RWPE1 (cell line): Measurements from ENCODE around the gene CD59.
"Not testable (repeated sequence)": the region's sequence is repeated elsewhere in the genome, so short reads cannot be mapped to it uniquely, and the experiment has no call there.

Source experiments
- CTCF ChIA-PET: fragments of 350-600 bp; sonication (Branson Sonifier 250); formaldehyde crosslinking; extraction: SDS; loops from one replicate; lab custom pipeline; 2021; lab: Yijun Ruan, JAX
- POLR2A ChIA-PET: fragments of 400-600 bp; formaldehyde crosslinking; extraction: SDS; loops from one replicate; lab custom pipeline; 2020; ENCODE audit warnings: antibody characterized with exemption; ENCODE audit not compliant: low non-redundant PET; lab: Yijun Ruan, JAX
- DNase-seq: peaks from one replicate; pipeline ENCODE4 v3.0.0; 2012; ENCODE audit warnings: low spot score
- H3K27ac ChIP-seq: fragments of 450-650 bp; 2 replicates; pipeline ENCODE4 v1.5.1; 2017
- TF ChIP-seq, protein P1 (sequence below): fragments of 450-650 bp; conservative IDR thresholded peaks from 2 replicates; pipeline ENCODE4 v1.5.1; 2017; ENCODE audit warnings: low read depth, mild to moderate bottlenecking

CD59 gene

DNA sequence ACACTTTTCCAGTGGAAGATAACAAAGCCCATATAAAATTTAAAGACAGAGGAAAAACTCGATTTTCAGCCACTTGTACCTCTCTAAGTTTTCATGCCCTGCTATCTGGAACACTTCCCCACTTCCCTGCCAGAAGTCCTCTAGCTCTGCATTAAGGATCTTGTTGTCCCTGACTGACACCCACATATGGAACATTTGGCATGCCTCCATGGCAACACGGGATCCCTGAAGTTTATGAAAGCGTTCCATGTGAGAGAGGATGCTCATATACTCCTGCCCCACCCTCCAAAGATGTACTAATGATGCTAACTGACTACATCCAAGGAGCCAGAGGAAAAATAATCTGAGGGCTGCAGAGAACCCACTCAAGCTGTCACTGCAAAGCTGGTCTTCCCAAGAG lies 26.8 kb downstream of the CD59 start:
- ChIA-PET POLR2A (no interaction called here), CTCF (interaction anchor here (0.7 kb wide), 1 partner anchor 15 kb away, joined by 3 read pairs; no protein-coding TSS in a partner anchor)
- no peak for DNase-seq
- TF ChIP-seq, protein P1, sequence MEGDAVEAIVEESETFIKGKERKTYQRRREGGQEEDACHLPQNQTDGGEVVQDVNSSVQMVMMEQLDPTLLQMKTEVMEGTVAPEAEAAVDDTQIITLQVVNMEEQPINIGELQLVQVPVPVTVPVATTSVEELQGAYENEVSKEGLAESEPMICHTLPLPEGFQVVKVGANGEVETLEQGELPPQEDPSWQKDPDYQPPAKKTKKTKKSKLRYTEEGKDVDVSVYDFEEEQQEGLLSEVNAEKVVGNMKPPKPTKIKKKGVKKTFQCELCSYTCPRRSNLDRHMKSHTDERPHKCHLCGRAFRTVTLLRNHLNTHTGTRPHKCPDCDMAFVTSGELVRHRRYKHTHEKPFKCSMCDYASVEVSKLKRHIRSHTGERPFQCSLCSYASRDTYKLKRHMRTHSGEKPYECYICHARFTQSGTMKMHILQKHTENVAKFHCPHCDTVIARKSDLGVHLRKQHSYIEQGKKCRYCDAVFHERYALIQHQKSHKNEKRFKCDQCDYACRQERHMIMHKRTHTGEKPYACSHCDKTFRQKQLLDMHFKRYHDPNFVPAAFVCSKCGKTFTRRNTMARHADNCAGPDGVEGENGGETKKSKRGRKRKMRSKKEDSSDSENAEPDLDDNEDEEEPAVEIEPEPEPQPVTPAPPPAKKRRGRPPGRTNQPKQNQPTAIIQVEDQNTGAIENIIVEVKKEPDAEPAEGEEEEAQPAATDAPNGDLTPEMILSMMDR, result no peak
- H3K27ac ChIP-seq, result no peak overlapping the region

- no peak overlapping the region for H3K27ac ChIP-seq
- ChIA-PET CTCF (no interaction called here), POLR2A (interaction anchor here (0.6 kb wide), 1 partner anchor 11 kb away, joined by 3 read pairs; no protein-coding TSS in a partner anchor)
- TF ChIP-seq, protein P1, result no peak
- no peak for DNase-seq
These were observed 27.2 kb downstream of the CD59 start for GRCh38 chr11:33708985-33709384.

DNA sequence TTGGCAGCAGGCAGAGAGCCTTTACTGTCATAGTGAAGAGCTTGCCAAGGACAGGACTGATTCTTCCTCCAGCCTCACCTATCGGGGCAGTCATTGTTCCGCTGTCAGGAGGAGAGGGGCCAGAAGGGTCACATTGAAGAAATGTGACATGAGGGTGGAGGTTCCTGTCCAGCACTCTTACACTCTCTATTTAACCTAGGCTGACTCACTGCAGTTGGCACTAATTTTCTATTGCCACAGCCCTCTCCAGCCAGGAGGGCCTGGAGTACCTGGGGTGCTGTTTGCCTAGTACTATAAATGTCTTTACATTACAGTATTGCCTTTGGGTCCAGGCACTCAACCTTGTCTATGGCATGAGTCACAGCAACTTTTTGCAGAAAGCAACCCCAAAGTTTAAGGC lies 28.4 kb downstream of the CD59 start:
- CTCF ChIA-PET, POLR2A ChIA-PET, DNase-seq: not testable (repeated sequence)
- H3K27ac ChIP-seq, result peak overlapping the region; percentile 57

- TF ChIP-seq, protein P1, result no peak
- H3K27ac ChIP-seq, result no peak overlapping the region
- POLR2A ChIA-PET, result no interaction called here
- CTCF ChIA-PET, result interaction anchor here (0.6 to 0.7 kb wide), 2 partner anchors 65 to 337 kb away, joined by 3 to 4 read pairs; no protein-coding TSS in a partner anchor
- DNase-seq, result no peak
These were observed 29.3 kb downstream of the CD59 start for GRCh38 chr11:33706966-33707365.

GRCh38 chr11:33706546-33706945 lies 29.7 kb downstream of the CD59 start:
- POLR2A ChIA-PET, result no interaction called here
- DNase-seq, result no peak
- CTCF ChIA-PET, result interaction anchor here (0.6 to 0.7 kb wide), 2 partner anchors 66 to 534 kb away, joined by 4 read pairs; no protein-coding TSS in a partner anchor
- no peak overlapping the region for H3K27ac ChIP-seq
- TF ChIP-seq, protein P1, result no peak

DNA sequence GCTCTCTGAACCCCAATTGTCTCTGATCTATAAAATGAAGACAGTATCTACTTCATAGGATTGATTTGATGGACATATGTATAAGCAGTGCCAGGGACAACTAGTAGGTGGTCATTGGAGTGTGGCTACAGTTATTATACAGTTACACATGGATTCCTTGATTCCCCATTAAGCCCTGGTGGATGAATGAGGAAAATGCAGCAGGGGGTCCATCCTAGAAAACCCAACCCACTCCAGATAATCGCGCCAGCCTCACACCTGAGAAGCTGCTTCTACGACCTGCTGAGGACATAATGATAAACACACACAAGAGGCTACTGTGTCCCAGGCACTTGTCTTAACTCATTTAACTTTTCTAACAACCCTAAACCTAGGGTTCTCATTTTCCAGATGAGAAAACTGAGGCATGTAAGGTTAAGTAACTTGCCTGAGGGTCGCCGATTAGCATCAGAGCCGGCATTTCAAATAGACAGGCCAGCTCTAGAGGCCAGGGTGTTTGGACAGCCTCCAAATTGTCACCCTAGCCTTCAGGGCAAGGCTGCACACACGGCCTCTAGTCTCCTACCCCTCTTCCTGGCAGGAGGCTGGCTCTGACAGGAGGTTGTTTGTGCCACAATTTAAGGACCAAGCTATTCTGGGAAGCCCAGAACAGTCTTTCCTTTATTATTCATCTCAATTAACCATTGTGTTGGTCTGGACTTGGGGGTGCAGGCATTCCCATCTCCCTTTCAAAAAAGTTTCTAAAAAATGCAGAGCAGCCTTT lies 31.8 kb downstream of the CD59 start:
- TF ChIP-seq, protein P1, result no peak
- H3K27ac ChIP-seq, result peak overlapping the region; percentile 85

DNA sequence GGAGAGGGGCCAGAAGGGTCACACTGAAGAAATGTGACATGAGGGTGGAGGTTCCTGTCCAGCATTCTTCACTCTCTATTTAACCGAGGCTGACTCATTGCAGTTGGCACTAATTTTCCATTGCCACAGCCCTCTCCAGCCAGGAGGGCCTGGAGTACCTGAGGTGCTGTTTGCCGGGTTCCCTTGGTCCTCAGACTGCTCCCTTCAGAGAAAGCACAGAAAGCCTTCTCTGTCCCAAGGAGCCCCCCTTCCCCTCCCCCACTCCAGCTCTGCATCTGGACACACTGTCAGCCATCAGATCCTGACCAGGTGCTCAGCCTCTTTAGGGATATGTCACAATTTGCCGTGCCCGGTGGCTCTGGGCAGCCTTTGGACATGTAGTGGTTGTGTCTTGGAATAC lies 32.4 kb downstream of the CD59 start:
- TF ChIP-seq, protein P1, result no peak
- ChIA-PET POLR2A (no interaction called here), CTCF (no interaction called here)
- H3K27ac ChIP-seq, result peak overlapping the region; percentile 85
- no peak for DNase-seq

More for the DNA sequence above, 31.8 kb downstream of the CD59 start:
- no peak for DNase-seq
- CTCF ChIA-PET, result no interaction called here
- POLR2A ChIA-PET, result no interaction called here
